Neural crest cell (in vitro differentiated cells): ENCODE results near the gene SEMA6A. TPM values are rescaled to one million over a fixed set of nuclear protein-coding genes. Genes with fewer than 3 reads are reported as not detected.

Experiments used
- DNase-seq: peaks from one replicate; pipeline ENCODE4 v3.0.0; 2021; ENCODE audit warnings: low read depth, mixed read lengths, low spot score
- H3K27ac Mint-ChIP-seq: one replicate; pipeline ENCODE4 v1.8.0; 2021; ENCODE audit warnings: mild to moderate bottlenecking, mixed read lengths; ENCODE audit not compliant: unreplicated experiment
- H3K27me3 Mint-ChIP-seq: 2 replicates; pipeline ENCODE4 v1.8.0; 2021; ENCODE audit warnings: low read depth, mild to moderate bottlenecking, mixed read lengths
- H3K36me3 Mint-ChIP-seq: 2 replicates; pipeline ENCODE4 v1.8.0; 2021; ENCODE audit warnings: low read depth, mild to moderate bottlenecking, mixed read lengths
- H3K4me1 Mint-ChIP-seq: 2 replicates; pipeline ENCODE4 v1.8.0; 2021; ENCODE audit warnings: mixed read lengths
- H3K4me3 Mint-ChIP-seq: one replicate; pipeline ENCODE4 v1.8.0; 2021; ENCODE audit warnings: mild to moderate bottlenecking, mixed read lengths
- H3K9me3 Mint-ChIP-seq: 2 replicates; pipeline ENCODE4 v1.8.0; 2021; ENCODE audit warnings: mixed read lengths
- CTCF ChIP-seq: fragments of 200-600 bp; sonication (generic); conservative IDR thresholded peaks from 2 replicates; pipeline ENCODE4 v1.5.0; 2021; ENCODE audit warnings: antibody characterized with exemption, mild to moderate bottlenecking
- total RNA-seq: library from RNA; stranded (reverse); gene quantifications from 2 replicates; pipeline ENCODE4 v1.2.1, GENCODE V29; 2021

Gene SEMA6A
- total RNA-seq, 1 donor from 2014 or later = 30.0 TPM

- no peak for DNase-seq
- no peaks in the 10 kb centered on the region for H3K27me3 Mint-ChIP-seq
- H3K4me3 Mint-ChIP-seq = no peak overlapping the region
- H3K27ac Mint-ChIP-seq = no peak overlapping the region
- no peaks in the 10 kb centered on the region for H3K9me3 Mint-ChIP-seq
- peaks cover 9% of the 10 kb centered on the region for H3K36me3 Mint-ChIP-seq
- peaks cover 51% of the 10 kb centered on the region for H3K4me1 Mint-ChIP-seq
- no peak for TF ChIP-seq CTCF
Observed at GRCh38 chr5:116502138-116502537, 72.5 kb downstream of the SEMA6A start.

- no peak overlapping the region for H3K4me3 Mint-ChIP-seq
Observed at GRCh38 chr5:116498503-116499048, 76.0 kb downstream of the SEMA6A start.

GRCh38 chr5:116497631-116498030 lies 77.0 kb downstream of the SEMA6A start:
- peaks cover 30% of the 10 kb centered on the region for H3K36me3 Mint-ChIP-seq
- H3K27ac Mint-ChIP-seq = no peak overlapping the region
- H3K4me3 Mint-ChIP-seq = no peak overlapping the region

More at GRCh38 chr5:116498503-116499048, 76.0 kb downstream of the SEMA6A start:
- no peaks in the 10 kb centered on the region for H3K27me3 Mint-ChIP-seq
- no peak overlapping the region for H3K27ac Mint-ChIP-seq
- H3K36me3 Mint-ChIP-seq = peaks cover 31% of the 10 kb centered on the region
- H3K9me3 Mint-ChIP-seq = peaks cover 4% of the 10 kb centered on the region
- TF ChIP-seq CTCF = no peak
- no peak for DNase-seq
- H3K4me1 Mint-ChIP-seq = peaks cover 66% of the 10 kb centered on the region

GRCh38 chr5:116495786-116496357 lies 78.8 kb downstream of the SEMA6A start:
- H3K4me1 Mint-ChIP-seq = peaks cover 54% of the 10 kb centered on the region
- no peaks in the 10 kb centered on the region for H3K27me3 Mint-ChIP-seq
- TF ChIP-seq CTCF = no peak
- no peak overlapping the region for H3K27ac Mint-ChIP-seq
- peaks cover 4% of the 10 kb centered on the region for H3K9me3 Mint-ChIP-seq
- peaks cover 28% of the 10 kb centered on the region for H3K36me3 Mint-ChIP-seq
- H3K4me3 Mint-ChIP-seq = no peak overlapping the region
- DNase-seq = no peak

More at GRCh38 chr5:116497631-116498030, 77.0 kb downstream of the SEMA6A start:
- no peak for DNase-seq
- peak; percentile 17 for TF ChIP-seq CTCF
- no peaks in the 10 kb centered on the region for H3K27me3 Mint-ChIP-seq
- peaks cover 4% of the 10 kb centered on the region for H3K9me3 Mint-ChIP-seq
- peaks cover 62% of the 10 kb centered on the region for H3K4me1 Mint-ChIP-seq

- H3K9me3 Mint-ChIP-seq = peaks cover 4% of the 10 kb centered on the region
- H3K4me1 Mint-ChIP-seq = peaks cover 54% of the 10 kb centered on the region
- no peak for DNase-seq
- H3K27ac Mint-ChIP-seq = peak overlapping the region; percentile 60
- H3K4me3 Mint-ChIP-seq = no peak overlapping the region
- H3K27me3 Mint-ChIP-seq = no peaks in the 10 kb centered on the region
- no peak for TF ChIP-seq CTCF
- peaks cover 30% of the 10 kb centered on the region for H3K36me3 Mint-ChIP-seq
Observed at GRCh38 chr5:116494784-116495450, 79.7 kb downstream of the SEMA6A start.
